ENCODE data around the gene FAM107B. TPM values are rescaled to one million over a fixed set of nuclear protein-coding genes. Genes with fewer than 3 reads are reported as not detected.

The FAM107B gene
- total and polyA plus RNA-seq, 2 of the 13 experiments (the other 11 are each of a cell fraction or from before 2014, with no cell fraction given) = 15.7 to 24.8 TPM

DNA sequence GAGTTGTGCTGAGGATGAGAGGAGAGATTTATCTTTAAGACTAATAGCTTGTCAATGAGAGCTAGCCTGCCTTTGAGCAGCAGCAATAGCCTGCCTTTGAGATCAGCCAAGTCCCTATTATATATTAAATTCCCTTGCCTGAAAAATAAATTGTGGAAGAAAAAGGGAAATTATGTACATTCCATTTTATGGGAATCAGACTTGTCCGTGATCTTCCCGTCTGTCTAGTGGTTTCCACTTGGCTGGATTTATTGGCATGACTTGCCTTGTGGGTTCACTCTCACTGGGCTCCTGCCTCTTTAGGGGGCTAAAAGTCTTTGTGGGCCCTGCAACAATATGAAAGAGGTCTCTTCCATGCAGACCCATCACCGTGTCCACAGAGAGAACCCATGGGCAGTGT is 272.3 kb downstream of the FAM107B start:
- no peaks in the 10 kb centered on the region; a peak in 1 of 5 replicates for H3K27me3 ChIP-seq (ENCODE audit: control insufficient read depth in 1 of 2, insufficient read depth in 2 of 2, low read length in 2 of 2)
- no peak overlapping the region for H2AFZ ChIP-seq (ENCODE audit: low read length)
- no peaks in the 10 kb centered on the region for H3K36me3 ChIP-seq (replicated peaks in 1 of 2; ENCODE audit: control insufficient read depth in 1 of 2, insufficient read depth in 2 of 2, low read length in 2 of 2)
- intact Hi-C loops (cut with micrococcal nuclease; ENCODE audit: unreplicated experiment) = no loop called here
- no peaks in the 10 kb centered on the region for H3K4me1 ChIP-seq (ENCODE audit: insufficient read depth, low read length)
- WGBS (ENCODE audit: low lambda C conversion rate) = 53% methylated on average over 3 of the region's 3 CpGs
- H3K79me2 ChIP-seq (ENCODE audit: insufficient read depth, low read length) = no peaks in the 10 kb centered on the region
- H3K4me2 ChIP-seq (ENCODE audit: low read depth, low read length) = no peak overlapping the region
- ChIA-PET POLR2A (no interaction called here), CTCF (ENCODE audit: low intra/inter-chr PET ratio, low total read pairs) (no interaction called here)
- no peaks in the 10 kb centered on the region for H4K20me1 ChIP-seq (ENCODE audit: insufficient read depth, low read length)
- ATAC-seq (no peak), FAIRE-seq (no peak), DNase-seq (ENCODE audit: low spot score) (no peak)
- no peak overlapping the region for H3K9ac ChIP-seq (ENCODE audit: insufficient read depth, low read depth, low read length)
- H3K9me3 ChIP-seq (ENCODE audit: low read length) = no peaks in the 10 kb centered on the region
- H3K4me3 ChIP-seq (replicated peaks in 1 of 3; ENCODE audit: insufficient read depth in 1 of 3, low read depth in 2 of 3, low read length in 3 of 3) = no peak overlapping the region
- no peak overlapping the region for H3K27ac ChIP-seq (ENCODE audit: extremely low read length, insufficient read depth, low read length)
- BruUV-seq (replicated peaks) = no TSS peak
- in situ Hi-C loops (cut with HindIII; ENCODE audit: extremely low pct_ligation_motif_present, low pct_unique_long_range_greater_than_20kb) = no loop called here
- TF ChIP-seq, protein P1, sequence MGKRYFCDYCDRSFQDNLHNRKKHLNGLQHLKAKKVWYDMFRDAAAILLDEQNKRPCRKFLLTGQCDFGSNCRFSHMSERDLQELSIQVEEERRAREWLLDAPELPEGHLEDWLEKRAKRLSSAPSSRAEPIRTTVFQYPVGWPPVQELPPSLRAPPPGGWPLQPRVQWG (CRISPR knock-in tag; IDR thresholded peaks at IDR 0.05; ENCODE audit: borderline replicate concordance, low read depth) = no peak
- TF ChIP-seq MYC (CRISPR knock-in tag; IDR thresholded peaks at IDR 0.05; ENCODE audit: borderline replicate concordance) (no peak), NFYC (CRISPR knock-in tag; IDR thresholded peaks at IDR 0.05) (no peak), ZNF772 (CRISPR knock-in tag; IDR thresholded peaks at IDR 0.05) (no peak), HMG20A (CRISPR knock-in tag; IDR thresholded peaks at IDR 0.05; ENCODE audit: borderline replicate concordance) (no peak), ZNF746 (CRISPR knock-in tag; IDR thresholded peaks at IDR 0.05) (no peak), NRL (CRISPR knock-in tag; IDR thresholded peaks at IDR 0.05; ENCODE audit: borderline replicate concordance) (no peak), ZKSCAN8 (CRISPR knock-in tag; IDR thresholded peaks at IDR 0.05; ENCODE audit: borderline replicate concordance) (no peak), YEATS2 (CRISPR knock-in tag; IDR thresholded peaks at IDR 0.05; ENCODE audit: borderline replicate concordance) (no peak), ZSCAN22 (CRISPR knock-in tag; IDR thresholded peaks at IDR 0.05) (no peak), ZNF543 (CRISPR knock-in tag; IDR thresholded peaks at IDR 0.05) (no peak), ZNF451 (CRISPR knock-in tag; IDR thresholded peaks at IDR 0.05) (no peak), ZBTB3 (CRISPR knock-in tag; IDR thresholded peaks at IDR 0.05; ENCODE audit: borderline replicate concordance, low read depth) (no peak), HNRNPL (IDR thresholded peaks at IDR 0.05; ENCODE audit: low read depth, low read length) (no peak), TAF15 (IDR thresholded peaks at IDR 0.05; ENCODE audit: low read depth, low read length, poor library complexity, severe bottlenecking) (no peak)
- TF ChIP-seq, protein P2, sequence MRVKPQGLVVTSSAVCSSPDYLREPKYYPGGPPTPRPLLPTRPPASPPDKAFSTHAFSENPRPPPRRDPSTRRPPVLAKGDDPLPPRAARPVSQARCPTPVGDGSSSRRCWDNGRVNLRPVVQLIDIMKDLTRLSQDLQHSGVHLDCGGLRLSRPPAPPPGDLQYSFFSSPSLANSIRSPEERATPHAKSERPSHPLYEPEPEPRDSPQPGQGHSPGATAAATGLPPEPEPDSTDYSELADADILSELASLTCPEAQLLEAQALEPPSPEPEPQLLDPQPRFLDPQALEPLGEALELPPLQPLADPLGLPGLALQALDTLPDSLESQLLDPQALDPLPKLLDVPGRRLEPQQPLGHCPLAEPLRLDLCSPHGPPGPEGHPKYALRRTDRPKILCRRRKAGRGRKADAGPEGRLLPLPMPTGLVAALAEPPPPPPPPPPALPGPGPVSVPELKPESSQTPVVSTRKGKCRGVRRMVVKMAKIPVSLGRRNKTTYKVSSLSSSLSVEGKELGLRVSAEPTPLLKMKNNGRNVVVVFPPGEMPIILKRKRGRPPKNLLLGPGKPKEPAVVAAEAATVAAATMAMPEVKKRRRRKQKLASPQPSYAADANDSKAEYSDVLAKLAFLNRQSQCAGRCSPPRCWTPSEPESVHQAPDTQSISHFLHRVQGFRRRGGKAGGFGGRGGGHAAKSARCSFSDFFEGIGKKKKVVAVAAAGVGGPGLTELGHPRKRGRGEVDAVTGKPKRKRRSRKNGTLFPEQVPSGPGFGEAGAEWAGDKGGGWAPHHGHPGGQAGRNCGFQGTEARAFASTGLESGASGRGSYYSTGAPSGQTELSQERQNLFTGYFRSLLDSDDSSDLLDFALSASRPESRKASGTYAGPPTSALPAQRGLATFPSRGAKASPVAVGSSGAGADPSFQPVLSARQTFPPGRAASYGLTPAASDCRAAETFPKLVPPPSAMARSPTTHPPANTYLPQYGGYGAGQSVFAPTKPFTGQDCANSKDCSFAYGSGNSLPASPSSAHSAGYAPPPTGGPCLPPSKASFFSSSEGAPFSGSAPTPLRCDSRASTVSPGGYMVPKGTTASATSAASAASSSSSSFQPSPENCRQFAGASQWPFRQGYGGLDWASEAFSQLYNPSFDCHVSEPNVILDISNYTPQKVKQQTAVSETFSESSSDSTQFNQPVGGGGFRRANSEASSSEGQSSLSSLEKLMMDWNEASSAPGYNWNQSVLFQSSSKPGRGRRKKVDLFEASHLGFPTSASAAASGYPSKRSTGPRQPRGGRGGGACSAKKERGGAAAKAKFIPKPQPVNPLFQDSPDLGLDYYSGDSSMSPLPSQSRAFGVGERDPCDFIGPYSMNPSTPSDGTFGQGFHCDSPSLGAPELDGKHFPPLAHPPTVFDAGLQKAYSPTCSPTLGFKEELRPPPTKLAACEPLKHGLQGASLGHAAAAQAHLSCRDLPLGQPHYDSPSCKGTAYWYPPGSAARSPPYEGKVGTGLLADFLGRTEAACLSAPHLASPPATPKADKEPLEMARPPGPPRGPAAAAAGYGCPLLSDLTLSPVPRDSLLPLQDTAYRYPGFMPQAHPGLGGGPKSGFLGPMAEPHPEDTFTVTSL (CRISPR knock-in tag; IDR thresholded peaks at IDR 0.05; ENCODE audit: borderline replicate concordance) = no peak
- TF ChIP-seq, protein P3, sequence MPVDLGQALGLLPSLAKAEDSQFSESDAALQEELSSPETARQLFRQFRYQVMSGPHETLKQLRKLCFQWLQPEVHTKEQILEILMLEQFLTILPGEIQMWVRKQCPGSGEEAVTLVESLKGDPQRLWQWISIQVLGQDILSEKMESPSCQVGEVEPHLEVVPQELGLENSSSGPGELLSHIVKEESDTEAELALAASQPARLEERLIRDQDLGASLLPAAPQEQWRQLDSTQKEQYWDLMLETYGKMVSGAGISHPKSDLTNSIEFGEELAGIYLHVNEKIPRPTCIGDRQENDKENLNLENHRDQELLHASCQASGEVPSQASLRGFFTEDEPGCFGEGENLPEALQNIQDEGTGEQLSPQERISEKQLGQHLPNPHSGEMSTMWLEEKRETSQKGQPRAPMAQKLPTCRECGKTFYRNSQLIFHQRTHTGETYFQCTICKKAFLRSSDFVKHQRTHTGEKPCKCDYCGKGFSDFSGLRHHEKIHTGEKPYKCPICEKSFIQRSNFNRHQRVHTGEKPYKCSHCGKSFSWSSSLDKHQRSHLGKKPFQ (CRISPR knock-in tag; IDR thresholded peaks at IDR 0.05; ENCODE audit: insufficient replicate concordance) = no peak
